ENCODE data around the gene PDS5A.

- TF ChIP-seq EZH2phosphoT487 (IDR thresholded peaks at IDR 0.05; ENCODE audit: insufficient read depth, low read depth) (no peak), EZH2 (IDR thresholded peaks at IDR 0.05; ENCODE audit: insufficient read depth, poor library complexity, severe bottlenecking) (no peak)
Measured at GRCh38 chr4:39898015-39898414, 79.7 kb downstream of the PDS5A start.
